Kidney epithelial cell (primary cell): ENCODE results near the gene SHLD1. TPM values are rescaled to one million over a fixed set of nuclear protein-coding genes. Genes with fewer than 3 reads are reported as not detected.

Source experiments
- DNase-seq: peaks from one replicate; pipeline ENCODE4 v3.0.0-alpha.2; 2010; ENCODE audit warnings: low read depth
- H3K27me3 ChIP-seq: 2 replicates; pipeline ENCODE4 v1.6.0; 2011; ENCODE audit warnings: low read length; ENCODE audit not compliant: control insufficient read depth, insufficient read depth
- H3K36me3 ChIP-seq: 2 replicates; pipeline ENCODE4 v1.5.1; 2011; ENCODE audit warnings: low read length; ENCODE audit not compliant: control insufficient read depth, insufficient read depth
- H3K4me3 ChIP-seq: 2 replicates; pipeline ENCODE4 v1.5.1; 2011; ENCODE audit warnings: low read depth, mild to moderate bottlenecking, control low read depth, low read length
- CTCF ChIP-seq: IDR thresholded peaks from 2 replicates; pipeline ENCODE4 v1.5.1; 2011; ENCODE audit warnings: mild to moderate bottlenecking, moderate library complexity, low read length, control low read depth, inconsistent platforms; ENCODE audit not compliant: insufficient read depth, poor library complexity, severe bottlenecking
- total RNA-seq: library from RNA; depleted of rRNA; stranded (reverse); fragments of >200 nt; gene quantifications from 2 replicates; pipeline ENCODE4 v1.2.3, GENCODE V29; 2015

Gene SHLD1
- total RNA-seq, 1 donor from 2014 or later: 1.3 TPM

- DNase-seq: no peak
- Histone ChIP-seq H3K4me3 (no peak overlapping the region), H3K36me3 (no peaks in the 10 kb centered on the region), H3K27me3 (no peaks in the 10 kb centered on the region)
- TF ChIP-seq CTCF: no peak
These were observed 58.7 kb downstream of the SHLD1 start for GRCh38 chr20:5808901-5809300.

- Histone ChIP-seq H3K4me3 (no peak overlapping the region), H3K27me3 (no peaks in the 10 kb centered on the region), H3K36me3 (no peaks in the 10 kb centered on the region)
- DNase-seq: no peak
- TF ChIP-seq CTCF: no peak
These were observed 59.3 kb downstream of the SHLD1 start for GRCh38 chr20:5809495-5809894.

- Histone ChIP-seq H3K36me3 (no peaks in the 10 kb centered on the region), H3K27me3 (no peaks in the 10 kb centered on the region), H3K4me3 (no peak overlapping the region)
- no peak for DNase-seq
- no peak for TF ChIP-seq CTCF
These were observed 60.7 kb downstream of the SHLD1 start for GRCh38 chr20:5810800-5811422.

GRCh38 chr20:5811746-5812145 is 61.5 kb downstream of the SHLD1 start:
- H3K27me3 ChIP-seq: no peaks in the 10 kb centered on the region
- H3K4me3 ChIP-seq: no peak overlapping the region
- DNase-seq: no peak
- TF ChIP-seq CTCF: no peak
- H3K36me3 ChIP-seq: no peaks in the 10 kb centered on the region

- Histone ChIP-seq H3K4me3 (no peak overlapping the region), H3K36me3 (no peaks in the 10 kb centered on the region), H3K27me3 (no peaks in the 10 kb centered on the region)
- no peak for TF ChIP-seq CTCF
- no peak for DNase-seq
These were observed 68.1 kb downstream of the SHLD1 start for GRCh38 chr20:5818346-5818681.

- no peak for DNase-seq
- Histone ChIP-seq H3K36me3 (no peaks in the 10 kb centered on the region), H3K4me3 (no peak overlapping the region), H3K27me3 (no peaks in the 10 kb centered on the region)
- no peak for TF ChIP-seq CTCF
These were observed 70.5 kb downstream of the SHLD1 start for GRCh38 chr20:5820738-5821137.
